Iris pigment epithelial cell (primary cell): Measurements from ENCODE around the gene MED13L.
"Not testable (repeated sequence)": the region's sequence is repeated elsewhere in the genome, so short reads cannot be mapped to it uniquely, and the experiment has no call there.

Experiments used
- DNase-seq: peaks from one replicate; pipeline ENCODE4 v3.0.0-alpha.2; 2011; ENCODE audit warnings: low read depth

The MED13L gene

GRCh38 chr12:116058574-116058973 is 218.9 kb downstream of the MED13L start:
- DNase-seq = no peak

GRCh38 chr12:116057356-116057755 is 220.1 kb downstream of the MED13L start:
- no peak for DNase-seq

- DNase-seq = no peak
Measured at GRCh38 chr12:116055895-116056607, 221.4 kb downstream of the MED13L start.

- DNase-seq = no peak
Measured at GRCh38 chr12:116054280-116054679, 223.2 kb downstream of the MED13L start.

- peak; percentile 93 for DNase-seq
Measured at GRCh38 chr12:116053479-116054200, 223.9 kb downstream of the MED13L start.

GRCh38 chr12:116050275-116050674 is 227.2 kb downstream of the MED13L start:
- DNase-seq = no peak

GRCh38 chr12:116048879-116049278 is 228.6 kb downstream of the MED13L start:
- peak; percentile 30 for DNase-seq

- DNase-seq = no peak
Measured at GRCh38 chr12:116046039-116046438, 231.5 kb downstream of the MED13L start.

- DNase-seq = no peak
Measured at GRCh38 chr12:116045150-116045549, 232.3 kb downstream of the MED13L start.

GRCh38 chr12:116043659-116044535 is 233.6 kb downstream of the MED13L start:
- DNase-seq = peak; percentile 31

- DNase-seq = peak; percentile 54
Measured at GRCh38 chr12:116040402-116040801, 237.1 kb downstream of the MED13L start.

GRCh38 chr12:116039081-116039480 is 238.4 kb downstream of the MED13L start:
- DNase-seq = no peak

- peak; percentile 86 for DNase-seq
Measured at GRCh38 chr12:116037941-116038837, 239.3 kb downstream of the MED13L start.

GRCh38 chr12:116033765-116034164 is 243.7 kb downstream of the MED13L start:
- DNase-seq = no peak

GRCh38 chr12:116031624-116032023 is 245.9 kb downstream of the MED13L start:
- DNase-seq = not testable (repeated sequence)

- DNase-seq = no peak
Measured at GRCh38 chr12:116028619-116029018, 248.9 kb downstream of the MED13L start.

GRCh38 chr12:116027551-116027821 is 250.0 kb downstream of the MED13L start:
- DNase-seq = no peak

GRCh38 chr12:116026768-116027550 is 250.5 kb downstream of the MED13L start:
- DNase-seq = no peak

- DNase-seq = no peak
Measured at GRCh38 chr12:116026346-116026745, 251.1 kb downstream of the MED13L start.

- DNase-seq = no peak
Measured at GRCh38 chr12:116024769-116025168, 252.7 kb downstream of the MED13L start.

GRCh38 chr12:116019415-116019814 is 258.1 kb downstream of the MED13L start:
- no peak for DNase-seq
